Esophagus (tissue), 2 donors: ENCODE measurements around the gene HDLBP. TPM values are rescaled to one million over a fixed set of nuclear protein-coding genes. Genes with fewer than 3 reads are reported as not detected.

Experiments
- H3K27ac ChIP-seq, 2 donors: one replicate each; pipeline ENCODE4 v1.5.1; 2013; ENCODE audit warnings: low read depth in 2 of 2, mild to moderate bottlenecking in 2 of 2, inconsistent platforms in 1 of 2, low read length in 1 of 2, moderate library complexity in 1 of 2
- H3K27me3 ChIP-seq, 2 donors: one replicate each; pipeline ENCODE4 v1.6.1; 2013; ENCODE audit warnings: low read length in 2 of 2, control low read depth in 1 of 2, mild to moderate bottlenecking in 1 of 2; ENCODE audit not compliant: insufficient read depth in 2 of 2, control insufficient read depth in 1 of 2
- H3K36me3 ChIP-seq, 2 donors: one replicate each; pipeline ENCODE4 v1.6.1; 2013; ENCODE audit warnings: low read length in 1 of 2; ENCODE audit not compliant: control insufficient read depth in 2 of 2, insufficient read depth in 2 of 2
- H3K4me1 ChIP-seq, 2 donors: one replicate each; pipeline ENCODE4 v1.6.1; 2013; ENCODE audit warnings: low read length in 1 of 2; ENCODE audit not compliant: control insufficient read depth in 2 of 2, insufficient read depth in 2 of 2
- H3K4me3 ChIP-seq, 2 donors: one replicate each; pipeline ENCODE4 v1.5.1; 2013; ENCODE audit warnings: low read length in 2 of 2, mild to moderate bottlenecking in 2 of 2, low read depth in 1 of 2, moderate library complexity in 1 of 2
- H3K9me3 ChIP-seq, 2 donors: one replicate each; pipeline ENCODE4 v1.6.1; 2013; ENCODE audit warnings: mild to moderate bottlenecking in 2 of 2, low read depth in 1 of 2, low read length in 1 of 2, moderate library complexity in 1 of 2; ENCODE audit not compliant: control insufficient read depth in 2 of 2, insufficient read depth in 1 of 2
- WGBS, 2 donors: extraction: QIAGEN DNeasy Blood & Tissue Kit; methylation state at CpG; one replicate each; pipeline ENCODE4 v1.1.7; 2013; 5-methylcytosine and 5-hydroxymethylcytosine counted together
- polyA plus RNA-seq, 2 donors: library from polyadenylated mRNA; stranded (reverse); fragments of 200-250 nt; gene quantifications; one replicate each; pipeline ENCODE4 v1.2.3, GENCODE V29; 2013
- donor health status: healthy with polysubstance abuse.
- donor health status: Bipolar disorder and iron deficiency.

HDLBP gene
- polyA plus RNA-seq, 2 donors: 158 to 197 TPM

DNA sequence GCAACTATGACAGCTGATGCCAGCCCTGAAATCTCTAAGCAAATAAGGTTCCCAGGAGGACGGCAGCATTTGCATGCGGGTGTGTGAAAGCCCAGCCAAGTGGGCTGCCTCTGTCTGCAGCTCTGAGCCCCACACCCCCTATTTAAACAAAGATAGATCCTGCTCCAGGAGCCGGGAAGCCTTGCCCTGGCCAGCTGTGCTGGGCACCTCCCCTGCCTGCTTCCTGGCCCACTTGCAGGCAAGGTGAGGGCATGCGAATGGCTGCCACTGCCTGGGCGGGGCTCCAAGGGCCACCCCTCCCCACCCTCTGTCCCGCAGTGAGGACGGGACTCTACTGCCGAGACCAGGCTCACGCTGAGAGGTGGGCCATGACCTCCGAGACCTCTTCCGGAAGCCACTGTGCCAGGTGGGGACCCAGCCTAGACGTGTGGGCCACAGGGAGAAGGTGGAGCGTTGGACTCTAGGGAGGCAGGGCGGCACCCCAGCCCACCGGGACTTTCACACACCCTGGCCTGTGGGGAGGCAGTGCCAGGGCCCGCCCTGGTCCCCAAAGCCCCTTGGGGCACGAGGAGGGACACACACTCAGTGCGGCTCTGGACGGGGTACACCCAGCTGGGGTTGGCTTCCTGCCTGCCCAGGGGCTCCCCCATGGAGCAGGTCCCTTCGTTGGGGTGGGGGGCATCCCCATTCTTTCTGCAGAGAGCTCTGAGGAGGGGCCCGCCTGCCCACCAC is 126.9 kb downstream of the HDLBP start, which contains the start of gene ANO7:
ANO7 (plus strand) TSS at position 317 of the 732 bp plus-strand sequence. CDS start 1,387 bp downstream, outside the sequence.
- no peaks in the 10 kb centered on the region for H3K9me3 ChIP-seq
- H3K36me3 ChIP-seq: no peaks in the 10 kb centered on the region
- H3K4me3 ChIP-seq: no peak within 1 kb of the TSS
- H3K4me1 ChIP-seq: peaks cover 0 to 8% of the 10 kb centered on the region in 2 donors
- WGBS, 2 donors: 55 to 58% methylated on average over 21 of the region's 21 CpGs
- H3K27ac ChIP-seq: no peak within 1 kb of the TSS
- no peaks in the 10 kb centered on the region for H3K27me3 ChIP-seq

DNA sequence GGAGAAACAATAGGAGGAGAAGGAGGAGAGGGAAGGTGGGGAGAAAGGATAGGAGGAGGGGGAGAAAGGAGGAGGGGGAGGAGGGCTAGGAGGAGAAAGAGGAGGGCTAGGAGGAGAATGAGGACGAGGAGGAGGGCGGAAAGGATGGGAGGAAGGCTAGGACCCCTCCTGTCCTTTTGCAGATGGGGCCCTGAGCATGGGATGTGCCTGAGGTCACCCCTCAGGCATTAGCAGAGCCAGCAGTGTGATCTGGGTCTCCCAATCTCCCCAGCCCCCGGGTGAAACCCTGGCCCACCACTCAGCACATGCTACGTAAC is 127.6 kb downstream of the HDLBP start:
- Histone ChIP-seq H3K9me3 (no peaks in the 10 kb centered on the region), H3K27me3 (no peaks in the 10 kb centered on the region), H3K4me3 (no peak overlapping the region), H3K4me1 (peaks cover 0 to 8% of the 10 kb centered on the region in 2 donors), H3K36me3 (peaks cover 0 to 4% of the 10 kb centered on the region in 2 donors), H3K27ac (no peak overlapping the region)
- WGBS, 2 donors: 53 to 60% methylated on average over 4 of the region's 4 CpGs

DNA sequence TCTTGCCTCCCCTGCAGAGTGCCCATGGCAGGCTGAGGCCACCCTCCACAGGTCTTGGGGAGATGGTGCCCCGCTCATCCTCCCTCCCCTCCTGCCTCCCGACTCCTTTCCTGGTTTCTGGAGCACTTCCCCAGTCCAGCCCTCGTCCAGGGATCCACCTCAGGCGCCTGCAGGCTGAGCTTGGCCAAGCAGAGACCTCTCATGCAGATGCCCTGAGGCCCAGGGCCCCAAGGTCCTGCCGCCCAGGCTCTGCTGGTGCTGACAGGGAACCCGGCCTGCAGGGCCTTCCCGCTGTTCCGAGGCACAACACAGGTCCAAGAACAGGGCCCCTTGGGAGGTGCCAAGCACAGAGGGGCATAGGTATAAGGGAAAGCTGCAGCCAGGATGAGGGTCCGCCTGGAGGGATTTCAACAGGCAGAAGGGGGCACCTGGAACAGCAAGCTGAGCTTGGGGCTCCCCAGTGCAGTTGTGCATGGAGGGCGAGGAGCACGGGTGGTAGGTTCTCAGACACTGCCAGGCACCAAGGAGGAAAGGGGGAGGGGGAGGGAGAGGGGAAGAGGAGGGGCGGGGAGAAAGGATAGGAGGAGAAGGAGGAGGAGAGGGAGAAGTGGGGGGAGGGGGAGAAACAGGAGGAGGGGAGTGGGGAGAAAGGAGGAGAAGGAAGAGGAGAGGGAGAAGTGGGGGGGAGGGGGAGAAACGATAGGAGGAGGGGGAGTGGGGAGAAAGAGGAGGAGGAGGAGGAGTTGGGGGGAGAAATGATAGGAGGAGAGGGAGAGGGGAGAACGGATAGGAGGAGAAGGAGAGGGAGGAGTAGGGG is 128.2 kb downstream of the HDLBP start:
- H3K4me1 ChIP-seq: peaks cover 0 to 8% of the 10 kb centered on the region in 2 donors
- H3K9me3 ChIP-seq: no peaks in the 10 kb centered on the region
- no peaks in the 10 kb centered on the region for H3K27me3 ChIP-seq
- WGBS, 2 donors: 55% methylated on average over 14 of the region's 14 CpGs
- peaks cover 0 to 9% of the 10 kb centered on the region in 2 donors for H3K36me3 ChIP-seq
- H3K27ac ChIP-seq: no peak overlapping the region
- H3K4me3 ChIP-seq: no peak overlapping the region

DNA sequence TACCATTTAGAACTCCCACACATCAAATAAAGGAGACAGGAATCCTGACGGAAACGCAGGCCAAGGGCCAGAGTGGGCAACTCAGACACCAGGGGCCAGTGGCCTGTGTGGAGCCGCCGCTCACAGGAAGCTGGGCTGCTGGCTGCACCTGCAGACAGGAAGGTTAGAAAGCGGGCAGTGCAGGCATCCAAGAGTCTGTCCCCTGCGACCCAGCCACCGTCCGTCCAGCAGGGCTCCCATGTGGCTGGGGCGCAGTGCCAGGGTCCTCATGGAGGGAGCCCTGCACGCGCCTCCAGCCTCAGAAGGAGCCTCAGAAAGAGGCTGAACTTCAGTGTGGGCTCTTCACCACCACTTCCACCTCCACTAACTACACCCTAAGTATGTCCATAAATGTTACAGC is 129.5 kb downstream of the HDLBP start:
- Histone ChIP-seq H3K4me1 (peaks cover 0 to 8% of the 10 kb centered on the region in 2 donors), H3K27me3 (no peaks in the 10 kb centered on the region), H3K4me3 (no peak overlapping the region), H3K27ac (no peak overlapping the region), H3K9me3 (no peaks in the 10 kb centered on the region), H3K36me3 (peaks cover 0 to 16% of the 10 kb centered on the region in 2 donors)
- WGBS, 2 donors: 73 to 81% methylated on average over 7 to 11 of the region's 11 CpGs

DNA sequence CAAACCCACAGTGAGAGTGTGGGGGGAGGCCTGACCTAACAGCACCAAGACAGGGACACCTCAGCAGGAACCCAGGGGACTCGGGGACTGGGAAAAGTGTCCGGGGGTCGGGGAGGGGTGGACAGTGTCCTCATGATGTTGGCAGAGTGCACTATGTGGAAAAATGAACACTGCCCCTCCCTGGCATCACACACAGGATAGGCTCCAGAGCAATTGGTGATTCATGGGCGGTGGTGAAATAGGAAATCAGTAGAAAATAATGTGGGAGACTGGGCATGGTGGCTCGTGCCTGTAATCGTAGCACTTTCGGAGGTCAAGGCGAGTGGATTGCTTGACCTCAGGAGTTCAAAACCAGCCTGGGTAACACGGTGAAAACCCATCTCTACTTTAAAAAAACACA is 130.6 kb downstream of the HDLBP start:
- Histone ChIP-seq H3K9me3 (no peaks in the 10 kb centered on the region), H3K4me3 (no peak overlapping the region), H3K36me3 (peaks cover 0 to 18% of the 10 kb centered on the region in 2 donors), H3K27ac (no peak overlapping the region), H3K27me3 (no peaks in the 10 kb centered on the region), H3K4me1 (peaks cover 0 to 8% of the 10 kb centered on the region in 2 donors)
- 73 to 78% methylated on average over 9 of the region's 9 CpGs for WGBS, 2 donors

DNA sequence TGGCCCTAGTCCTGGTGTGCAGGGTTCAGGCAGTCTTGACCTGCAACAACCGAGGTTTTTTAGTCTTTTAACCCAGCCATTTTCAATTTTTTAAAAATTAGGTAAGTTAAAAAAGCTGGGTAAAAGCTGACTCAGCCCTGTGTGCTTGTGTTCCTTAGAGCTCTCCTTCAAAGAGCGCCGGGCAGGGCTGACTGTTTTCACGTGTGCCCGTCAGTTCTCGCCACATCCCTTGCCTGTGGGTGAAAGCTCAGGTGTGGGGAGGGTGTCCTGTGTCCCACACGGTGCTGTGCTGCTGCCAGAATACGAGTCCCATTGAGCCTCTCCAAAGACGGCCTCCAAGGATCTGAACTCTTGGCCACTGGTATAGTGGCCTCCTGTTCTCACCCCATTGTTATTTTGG is 132.3 kb downstream of the HDLBP start:
- H3K27me3 ChIP-seq: no peaks in the 10 kb centered on the region
- no peak overlapping the region for H3K4me3 ChIP-seq
- peaks cover 0 to 3% of the 10 kb centered on the region in 2 donors for H3K4me1 ChIP-seq
- H3K36me3 ChIP-seq: peaks cover 0 to 21% of the 10 kb centered on the region in 2 donors
- no peaks in the 10 kb centered on the region for H3K9me3 ChIP-seq
- WGBS, 2 donors: 82 to 91% methylated on average over 9 of the region's 9 CpGs
- H3K27ac ChIP-seq: no peak overlapping the region

DNA sequence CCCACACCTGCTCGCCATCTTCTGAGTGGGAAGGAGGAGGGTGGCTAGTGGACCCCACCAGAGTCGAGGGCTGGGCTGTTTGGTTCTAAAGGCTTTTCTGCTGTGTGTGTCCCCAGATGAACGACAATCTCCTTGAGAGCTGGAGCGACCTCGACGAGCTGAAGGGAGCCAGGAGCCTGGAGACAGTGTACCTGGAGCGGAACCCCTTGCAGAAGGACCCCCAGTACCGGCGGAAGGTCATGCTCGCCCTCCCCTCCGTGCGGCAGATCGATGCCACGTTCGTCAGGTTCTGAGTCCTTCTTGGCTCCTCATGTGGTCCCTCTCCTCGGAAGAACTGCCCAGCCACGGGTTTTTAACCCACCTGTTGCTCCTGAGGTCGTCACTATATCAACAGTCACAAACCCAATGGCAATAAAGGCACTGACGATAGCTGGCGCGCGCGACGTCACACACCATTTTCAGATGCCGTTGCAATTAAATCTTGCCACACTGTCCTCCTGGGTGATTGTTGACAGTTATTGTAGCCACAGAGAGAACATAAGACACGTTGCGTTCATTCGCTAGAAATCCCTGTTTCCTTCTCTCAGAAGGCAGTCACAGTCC is 132.8 kb downstream of the HDLBP start:
- 93 to 94% methylated on average over 28 of the region's 28 CpGs for WGBS, 2 donors
- no peaks in the 10 kb centered on the region for H3K4me1 ChIP-seq
- no peak overlapping the region for H3K27ac ChIP-seq
- no peaks in the 10 kb centered on the region for H3K9me3 ChIP-seq
- H3K4me3 ChIP-seq: no peak overlapping the region
- no peaks in the 10 kb centered on the region for H3K27me3 ChIP-seq
- H3K36me3 ChIP-seq: peaks cover 0 to 25% of the 10 kb centered on the region in 2 donors

DNA sequence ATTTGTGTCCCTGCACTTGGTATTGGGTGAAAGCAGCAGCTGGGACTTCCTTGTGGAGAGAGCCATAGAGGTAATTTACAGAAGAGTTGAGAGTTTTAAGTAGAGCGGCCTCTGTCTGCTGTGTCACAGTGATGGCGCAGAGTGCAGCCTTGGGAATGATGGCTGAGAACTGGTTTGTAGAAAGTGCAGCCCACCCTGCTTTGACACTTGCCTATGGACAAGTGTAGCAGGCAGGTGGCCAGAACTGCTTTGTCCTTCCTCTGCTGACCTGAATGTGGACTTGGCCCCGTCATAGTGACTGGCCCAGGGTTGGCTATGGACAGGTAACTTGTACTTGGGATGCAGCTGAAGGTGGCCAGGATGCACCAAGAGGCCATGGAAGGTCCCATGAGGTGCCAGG is 133.3 kb downstream of the HDLBP start:
- 99% methylated on average over 3 of the region's 3 CpGs for WGBS, 2 donors
- H3K4me1 ChIP-seq: no peaks in the 10 kb centered on the region

DNA sequence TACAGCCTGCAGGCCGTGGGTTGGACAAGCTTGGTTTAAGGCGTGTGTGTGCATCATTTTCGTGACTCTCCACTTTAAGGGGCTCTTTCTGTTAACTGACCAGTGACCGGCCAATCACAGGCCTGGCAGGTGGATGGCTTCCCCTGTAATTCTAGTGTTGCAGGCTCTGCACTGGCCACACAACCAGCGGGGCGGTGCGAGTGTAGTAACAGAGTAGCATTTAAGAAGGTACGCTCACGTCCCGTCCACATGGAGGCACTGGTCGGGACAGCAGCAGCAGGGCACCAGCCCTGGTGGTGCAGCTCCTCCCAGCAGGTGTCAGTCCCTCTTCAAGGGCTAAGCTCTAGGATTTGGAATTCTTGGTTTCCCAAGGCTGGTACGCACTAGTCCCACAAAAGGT is 135.0 kb downstream of the HDLBP start:
- Histone ChIP-seq H3K4me3 (no peak overlapping the region), H3K27me3 (no peaks in the 10 kb centered on the region), H3K36me3 (peaks cover 0 to 30% of the 10 kb centered on the region in 2 donors), H3K9me3 (no peaks in the 10 kb centered on the region), H3K27ac (no peak overlapping the region), H3K4me1 (no peaks in the 10 kb centered on the region)
- 91 to 93% methylated on average over 12 of the region's 12 CpGs for WGBS, 2 donors

More for the DNA sequence above, 133.3 kb downstream of the HDLBP start:
- Histone ChIP-seq H3K9me3 (no peaks in the 10 kb centered on the region), H3K27ac (no peak overlapping the region), H3K4me3 (no peak overlapping the region), H3K27me3 (no peaks in the 10 kb centered on the region), H3K36me3 (peaks cover 0 to 27% of the 10 kb centered on the region in 2 donors)
